Fibroblast of pulmonary artery (primary cell): ENCODE measurements around the gene RNASE12.
A peak's percentile ranks its signal among the peaks of the same experiment; 100 is the strongest.

ENCODE experiments used
- DNase-seq: peaks from one replicate; pipeline ENCODE4 v3.0.0-alpha.2; 2010; ENCODE audit warnings: low read depth
- H3K4me3 ChIP-seq: replicated peaks from 2 replicates; pipeline ENCODE4 v1.5.1; 2011; ENCODE audit warnings: low read depth, mild to moderate bottlenecking, control low read depth, low read length, moderate library complexity
- CTCF ChIP-seq: IDR thresholded peaks from 2 replicates; pipeline ENCODE4 v1.5.1; 2011; ENCODE audit warnings: mild to moderate bottlenecking, control low read depth, low read length, inconsistent platforms; ENCODE audit errors: missing control alignments

The RNASE12 gene

GRCh38 chr14:20591235-20591634 is at the start of gene RNASE12:
TSS of gene RNASE12 (minus strand) at chr14:20591376. CDS start at chr14:20590723, 653 bp downstream.
- no peak for DNase-seq
- no peak within 1 kb of the TSS for H3K4me3 ChIP-seq
- no peak for TF ChIP-seq CTCF

GRCh38 chr14:20632831-20633691 is 41.9 kb upstream of the RNASE12 start:
- DNase-seq, result peak; percentile 65
- no peak for TF ChIP-seq CTCF
- peak overlapping the region; percentile 49 for H3K4me3 ChIP-seq

- no peak for DNase-seq
- peak overlapping the region; percentile 49 for H3K4me3 ChIP-seq
- TF ChIP-seq CTCF, result no peak
Observed at GRCh38 chr14:20632448-20632830, 41.3 kb upstream of the RNASE12 start.

- no peak for TF ChIP-seq CTCF
- H3K4me3 ChIP-seq, result peak overlapping the region; percentile 49
- DNase-seq, result peak; percentile 72
Observed at GRCh38 chr14:20631880-20632389, 40.8 kb upstream of the RNASE12 start.

- no peak for TF ChIP-seq CTCF
- H3K4me3 ChIP-seq, result peak overlapping the region; percentile 54
- DNase-seq, result peak; percentile 64
Observed at GRCh38 chr14:20631023-20631879, 40.1 kb upstream of the RNASE12 start.

GRCh38 chr14:20630340-20631022 is 39.3 kb upstream of the RNASE12 start:
- peak; percentile 52 for DNase-seq
- no peak for TF ChIP-seq CTCF
- peak overlapping the region; percentile 54 for H3K4me3 ChIP-seq
